Measurements from ENCODE around the gene C2orf66. TPM values are rescaled to one million over a fixed set of nuclear protein-coding genes. Genes with fewer than 3 reads are reported as not detected.

C2orf66 gene
- total RNA-seq, result not detected
- long read RNA-seq, donor 1, result 0 reads
- long read RNA-seq, donor 2, result 0 reads

DNA sequence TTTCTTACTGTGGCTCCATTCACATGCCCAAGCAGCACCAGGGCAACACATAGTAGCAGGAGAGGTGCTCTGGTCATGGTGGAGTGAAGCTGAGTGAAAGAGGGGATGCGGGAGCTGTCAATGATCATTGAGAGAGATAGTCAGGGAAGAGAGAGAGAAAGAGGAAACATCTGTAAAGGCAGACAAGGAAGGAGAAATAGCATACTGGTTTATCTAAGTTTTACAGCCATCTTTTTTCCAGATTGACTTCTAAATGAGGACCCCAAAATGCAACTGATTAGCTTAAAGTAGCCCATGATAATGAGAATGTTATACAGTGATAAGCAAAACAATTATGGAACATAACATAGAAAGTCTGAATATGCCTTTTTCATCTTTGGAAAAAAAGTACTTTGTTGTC lies at the start of gene C2orf66:
Gene C2orf66, minus strand, starts transcription at position 96 of the 400 bp plus-strand sequence. Its CDS starts 19 bp downstream, at position 77.
- no peak for DNase-seq (ENCODE audit: low spot score)
- intact Hi-C loops (cut with DNase I), result no loop called here

DNA sequence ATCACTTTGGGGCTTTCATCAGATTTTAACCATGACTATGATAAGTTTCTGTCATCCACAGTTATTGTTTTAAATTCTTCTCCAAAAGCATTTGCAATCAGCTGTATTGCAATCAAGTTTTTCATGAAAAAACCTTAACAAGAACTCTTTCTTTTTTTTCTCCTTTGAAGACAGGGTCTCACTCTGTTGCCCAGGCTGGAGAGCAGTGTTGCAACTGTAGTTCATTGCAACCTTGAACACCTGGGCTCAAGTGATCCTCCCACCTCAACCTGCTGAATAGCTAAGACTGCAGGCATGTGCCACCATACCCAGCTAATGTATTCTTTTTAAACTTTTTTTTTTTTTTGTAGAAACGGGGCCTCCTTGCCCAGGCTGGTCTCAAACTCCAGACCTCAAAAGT lies 45.5 kb upstream of the C2orf66 start:
- no peak for DNase-seq (ENCODE audit: low spot score)
- intact Hi-C loops (cut with DNase I), result no loop called here

DNA sequence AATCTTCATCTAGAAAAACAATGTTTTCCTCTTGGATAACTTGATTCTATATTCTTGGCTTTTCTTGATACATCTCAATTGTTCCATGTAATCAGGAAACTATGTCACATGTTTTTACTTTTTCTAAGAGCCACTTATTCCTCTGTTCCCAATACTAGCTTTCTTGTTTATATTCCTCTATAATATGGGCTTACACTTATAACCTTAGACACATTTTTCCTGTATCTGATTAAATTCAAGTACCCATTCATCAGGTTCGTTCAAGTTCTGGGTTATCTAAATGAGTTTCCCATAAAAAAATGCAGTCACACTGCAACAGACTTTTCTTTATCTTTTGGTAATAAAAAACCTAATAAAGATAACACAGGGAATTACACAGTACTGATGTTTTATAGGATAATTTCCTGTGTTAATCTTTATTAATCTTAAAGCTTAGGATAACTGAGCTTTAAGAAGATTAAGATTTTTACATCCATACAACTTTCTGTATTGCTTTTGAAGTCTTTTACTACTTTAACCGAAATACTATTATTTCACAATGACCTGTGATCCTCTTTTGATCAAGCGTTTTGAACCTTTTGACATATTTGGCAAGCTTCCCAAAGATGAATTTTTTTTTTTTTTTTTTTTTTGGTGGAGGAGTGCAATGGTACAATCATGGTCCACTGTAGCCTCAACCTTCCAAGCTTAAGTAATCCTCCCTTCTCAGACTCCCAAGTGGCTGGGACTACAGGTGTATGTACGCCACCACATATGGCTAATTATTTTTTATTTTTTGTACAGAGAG lies 44.3 kb upstream of the C2orf66 start:
- intact Hi-C loops (cut with DNase I), result no loop called here
- no peak for DNase-seq (ENCODE audit: low spot score)

DNA sequence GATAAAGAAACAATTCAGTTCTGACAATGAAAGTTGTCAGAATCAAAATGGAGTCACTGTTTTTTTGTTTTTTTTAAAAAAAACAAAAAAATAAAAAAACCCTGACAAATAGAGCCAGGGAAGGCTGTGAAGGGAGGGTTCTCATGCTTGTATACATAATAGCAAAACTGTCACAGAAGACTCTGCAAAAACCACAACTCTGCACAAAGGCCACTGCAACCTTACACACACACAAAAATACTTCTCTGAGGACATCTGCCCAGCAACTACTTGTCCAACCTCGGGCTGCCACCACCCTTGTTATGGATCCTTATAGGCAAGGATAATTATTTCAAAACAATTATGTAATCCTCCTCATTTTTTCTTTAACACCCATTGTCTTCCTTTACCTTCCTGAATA lies 41.9 kb upstream of the C2orf66 start:
- intact Hi-C loops (cut with DNase I), result no loop called here
- DNase-seq (ENCODE audit: low spot score), result no peak

DNA sequence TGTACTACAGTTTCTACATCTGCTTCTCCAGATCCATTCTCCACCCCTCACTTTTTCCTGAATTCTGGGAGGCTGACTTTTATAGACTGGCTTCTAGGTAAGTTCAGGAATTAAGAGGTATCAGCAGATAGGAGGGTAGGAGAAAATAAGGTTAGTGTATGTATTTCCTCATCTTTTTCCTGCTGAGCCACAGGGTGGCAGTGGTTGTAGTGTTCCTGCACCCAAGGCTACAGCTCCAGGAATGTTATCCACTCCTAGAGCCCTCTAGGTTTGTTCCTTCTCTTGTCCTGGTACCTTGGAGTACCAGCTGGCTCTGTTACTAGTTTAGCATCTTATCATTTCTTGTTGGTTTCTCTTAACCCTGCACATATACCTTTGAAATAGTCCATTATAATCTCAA lies 40.7 kb upstream of the C2orf66 start:
- intact Hi-C loops (cut with DNase I), result no loop called here
- DNase-seq (ENCODE audit: low spot score), result no peak

DNA sequence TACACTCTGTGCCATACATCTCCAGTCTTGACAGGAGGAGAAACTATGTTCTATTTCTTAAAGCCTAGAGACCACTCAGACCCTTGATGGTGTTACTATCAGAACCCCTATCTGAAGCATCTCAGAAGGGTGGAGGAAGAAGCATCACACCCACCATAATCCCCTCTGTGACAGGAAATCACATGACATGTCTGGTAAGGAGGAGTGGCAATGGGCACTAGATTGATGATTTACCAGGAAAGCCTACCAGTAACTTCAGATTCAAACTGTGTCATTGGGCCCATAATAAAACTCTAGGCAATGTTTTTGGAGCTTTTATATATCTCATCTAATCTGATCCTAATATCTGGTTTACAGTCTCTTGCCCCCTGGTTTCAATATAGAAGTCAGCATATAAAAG lies 37.1 kb upstream of the C2orf66 start:
- intact Hi-C loops (cut with DNase I), result no loop called here

DNA sequence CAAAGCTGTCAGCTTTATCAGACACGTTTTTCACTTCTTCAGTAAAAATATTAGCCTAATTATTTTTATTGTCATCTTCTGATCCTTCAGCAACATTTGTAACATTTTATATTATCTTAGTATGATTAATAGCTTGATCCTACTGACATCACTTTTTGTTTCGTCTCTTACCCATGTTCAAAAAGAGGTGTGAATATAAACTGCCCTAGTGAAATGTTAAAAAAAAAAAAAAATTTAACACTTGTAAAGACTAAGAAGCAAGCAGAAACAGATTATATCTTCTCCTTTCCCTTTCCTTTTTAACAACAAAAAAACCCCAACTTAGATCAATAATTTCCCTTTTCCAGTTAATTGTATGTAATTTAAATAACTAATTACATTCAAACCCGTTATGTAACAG lies 36.2 kb upstream of the C2orf66 start:
- intact Hi-C loops (cut with DNase I), result no loop called here
- no peak for DNase-seq (ENCODE audit: low spot score)

More for the DNA sequence above, 37.1 kb upstream of the C2orf66 start:
- DNase-seq (ENCODE audit: low spot score), result no peak

DNA sequence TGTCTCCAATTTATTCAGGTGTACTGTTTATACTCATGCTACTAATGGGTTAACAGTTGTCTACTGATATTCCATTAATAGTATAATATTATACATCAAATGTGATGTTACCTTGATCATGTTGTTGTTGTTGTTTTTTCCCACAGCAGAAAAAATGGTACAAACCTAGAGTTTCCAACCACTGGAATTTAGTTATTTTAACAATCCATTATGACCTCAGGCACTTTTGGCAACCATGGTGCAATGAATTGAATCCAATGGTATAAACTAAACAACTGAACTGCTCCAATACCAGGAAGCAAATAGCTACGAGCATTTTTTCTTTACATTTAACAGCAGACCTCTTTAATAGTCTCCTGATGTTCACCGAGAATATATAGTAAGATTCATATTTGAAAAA lies 31.0 kb upstream of the C2orf66 start:
- intact Hi-C loops (cut with DNase I), result no loop called here

DNA sequence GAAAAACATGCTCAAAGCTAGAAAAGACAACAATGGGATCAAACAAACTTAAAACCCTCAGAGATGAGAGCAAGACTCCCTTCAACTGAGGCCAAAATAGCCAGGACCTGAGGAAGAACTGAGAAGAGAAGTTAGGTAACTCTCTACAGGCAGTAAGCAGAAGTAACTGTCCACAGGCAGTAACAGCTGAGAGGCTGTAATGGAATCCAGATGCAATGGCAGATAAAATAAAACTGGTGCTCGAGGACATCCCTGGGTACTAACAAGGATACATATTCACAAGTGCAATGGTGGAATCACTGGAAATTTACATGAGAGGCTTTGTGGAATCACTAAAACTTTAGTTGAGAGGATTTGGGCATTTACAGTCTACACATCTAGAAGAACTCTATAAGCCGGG lies 30.4 kb upstream of the C2orf66 start:
- no peak for DNase-seq (ENCODE audit: low spot score)
- intact Hi-C loops (cut with DNase I), result no loop called here

More for the DNA sequence above, 31.0 kb upstream of the C2orf66 start:
- DNase-seq (ENCODE audit: low spot score), result no peak

DNA sequence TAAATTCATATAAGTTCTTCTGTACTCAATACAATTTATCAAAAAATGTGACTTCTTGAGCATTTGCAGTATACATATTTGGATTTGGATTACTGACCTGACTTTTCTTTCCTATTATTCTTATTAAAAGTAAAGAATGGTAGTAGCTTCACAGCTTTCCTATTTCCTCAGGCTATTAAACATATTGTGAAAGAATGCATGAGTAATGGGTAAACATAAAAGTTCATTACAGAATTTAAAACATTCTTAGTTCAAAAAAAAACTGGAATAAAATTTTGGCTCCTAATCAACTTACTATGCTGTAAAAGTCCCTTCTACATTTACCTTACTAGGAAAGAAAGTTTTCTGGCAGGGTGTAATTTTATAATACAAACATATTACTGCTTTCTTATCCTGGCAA lies 27.3 kb upstream of the C2orf66 start:
- intact Hi-C loops (cut with DNase I), result no loop called here
- DNase-seq (ENCODE audit: low spot score), result no peak

DNA sequence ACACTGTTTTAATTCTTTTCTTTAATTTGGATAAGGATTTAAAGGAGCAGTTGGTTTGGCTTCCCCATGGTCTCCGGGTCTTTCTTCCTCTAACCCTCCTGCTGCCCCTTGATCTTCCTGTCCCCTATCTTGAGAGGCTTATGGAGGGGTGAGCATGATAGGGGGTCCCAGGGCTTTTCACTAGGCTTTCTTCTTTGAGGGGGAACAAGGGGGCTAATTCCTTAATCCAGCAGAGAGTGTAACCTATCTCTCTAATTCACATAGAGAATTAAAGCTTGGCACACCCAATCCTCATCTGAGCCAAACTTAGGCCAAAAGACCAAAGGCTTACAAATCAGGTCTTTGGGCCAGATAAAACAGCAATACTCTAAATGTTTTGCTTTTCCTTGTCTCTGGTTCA lies 21.5 kb upstream of the C2orf66 start:
- no peak for DNase-seq (ENCODE audit: low spot score)

DNA sequence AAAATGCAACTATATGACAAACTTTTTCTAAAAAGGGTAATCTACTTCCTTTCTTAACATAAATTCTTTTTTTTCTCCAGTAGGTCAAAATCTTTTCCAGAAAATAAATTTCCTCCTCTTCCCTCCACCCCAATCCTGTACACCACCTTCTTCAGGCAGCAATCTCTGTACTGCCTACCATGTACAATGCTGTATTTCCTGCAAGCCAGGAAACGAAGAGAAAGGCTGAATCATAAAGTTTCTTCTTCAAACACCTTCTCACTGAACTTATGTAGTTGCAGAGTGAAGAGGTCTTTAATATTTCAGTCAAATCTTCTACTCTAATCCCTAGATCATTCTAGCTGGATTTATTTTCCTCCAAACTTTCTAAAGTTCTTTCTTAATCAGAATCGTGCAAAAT lies 18.2 kb upstream of the C2orf66 start:
- DNase-seq (ENCODE audit: low spot score), result no peak
- intact Hi-C loops (cut with DNase I), result no loop called here

More for the DNA sequence above, 21.5 kb upstream of the C2orf66 start:
- intact Hi-C loops (cut with DNase I), result no loop called here

DNA sequence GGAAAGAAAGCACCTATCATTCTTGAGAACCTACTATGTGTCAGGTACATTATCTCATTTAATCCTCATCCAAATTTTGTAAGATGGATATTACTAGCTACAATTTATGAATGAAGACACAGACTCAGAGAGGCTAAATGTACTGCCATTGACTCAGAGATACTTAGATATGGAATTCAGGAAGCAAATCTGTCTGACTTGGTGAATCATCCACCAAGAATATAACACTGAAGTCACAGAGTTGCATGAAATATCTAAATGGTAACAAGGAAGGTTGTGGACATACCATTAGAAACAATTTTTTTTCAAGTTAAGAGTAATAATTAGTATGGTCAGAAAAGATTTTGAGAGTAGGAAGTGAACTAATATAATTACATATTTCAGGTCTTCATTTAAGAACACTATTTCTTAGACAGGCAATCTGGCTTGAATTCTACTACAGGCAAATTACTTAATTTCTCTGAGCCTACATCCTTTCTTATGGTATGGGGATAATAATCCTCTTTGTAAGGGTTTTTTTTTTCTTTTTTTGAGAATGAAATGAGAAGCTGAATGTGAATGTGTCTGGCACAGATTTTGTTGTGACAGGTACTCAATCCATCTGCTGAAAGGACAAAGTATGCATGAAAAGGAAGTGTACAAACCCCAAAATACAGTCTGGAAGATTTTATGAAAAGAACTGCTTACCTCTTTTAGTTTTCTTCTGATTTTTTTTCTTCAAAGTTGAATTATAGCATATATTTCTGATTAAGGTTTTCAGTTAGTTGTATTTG lies 14.8 kb upstream of the C2orf66 start:
- no peak for DNase-seq (ENCODE audit: low spot score)

DNA sequence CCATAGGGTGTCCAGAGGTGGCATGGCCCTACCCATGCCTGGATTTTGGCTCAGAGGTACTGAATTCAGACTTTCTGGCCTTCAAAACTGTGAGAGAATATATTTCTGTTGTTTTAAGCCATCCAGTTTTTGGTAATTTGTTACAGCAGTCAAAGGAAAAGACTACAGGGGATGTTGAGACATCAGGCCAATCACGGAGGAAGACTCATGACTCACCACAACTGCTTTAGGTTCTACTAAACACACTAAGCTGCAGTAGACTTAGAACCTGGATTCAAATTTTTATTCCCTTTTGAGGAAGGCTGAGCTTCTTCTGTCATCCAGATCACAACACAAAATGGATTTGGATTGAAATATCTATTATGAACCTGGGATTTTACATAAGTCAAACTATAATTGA lies 12.0 kb upstream of the C2orf66 start:
- intact Hi-C loops (cut with DNase I), result no loop called here
- DNase-seq (ENCODE audit: low spot score), result no peak

More for the DNA sequence above, 14.8 kb upstream of the C2orf66 start:
- intact Hi-C loops (cut with DNase I), result no loop called here

DNA sequence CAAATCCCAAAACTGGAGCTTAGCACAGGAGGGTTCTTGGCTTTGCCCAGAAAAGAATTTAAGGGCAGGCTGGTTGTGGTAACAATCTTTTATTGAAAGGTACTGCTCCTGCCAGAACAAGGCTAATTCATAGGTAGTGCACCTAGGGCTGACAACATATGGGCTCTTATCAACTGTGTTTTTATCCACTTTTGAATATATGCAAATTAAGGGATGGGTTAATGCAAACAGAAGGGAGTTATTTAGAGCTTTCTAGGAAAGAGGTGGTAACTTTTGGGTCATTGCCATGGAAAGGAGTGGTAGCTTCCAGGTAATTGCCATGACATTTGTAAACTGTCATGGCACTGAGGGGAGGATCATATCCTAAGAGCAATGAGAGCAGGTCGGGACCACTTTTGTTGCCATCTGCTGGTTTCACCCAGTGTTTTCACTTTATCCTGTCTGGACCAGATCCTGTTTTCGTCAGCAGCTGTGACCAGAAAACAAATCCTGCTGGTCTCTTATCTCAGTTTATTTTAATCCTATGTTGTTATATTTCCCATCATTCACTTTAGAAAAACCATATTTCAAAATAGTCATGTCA lies 981 bp downstream of the C2orf66 start:
- intact Hi-C loops (cut with DNase I), result no loop called here
- DNase-seq (ENCODE audit: low spot score), result no peak

DNA sequence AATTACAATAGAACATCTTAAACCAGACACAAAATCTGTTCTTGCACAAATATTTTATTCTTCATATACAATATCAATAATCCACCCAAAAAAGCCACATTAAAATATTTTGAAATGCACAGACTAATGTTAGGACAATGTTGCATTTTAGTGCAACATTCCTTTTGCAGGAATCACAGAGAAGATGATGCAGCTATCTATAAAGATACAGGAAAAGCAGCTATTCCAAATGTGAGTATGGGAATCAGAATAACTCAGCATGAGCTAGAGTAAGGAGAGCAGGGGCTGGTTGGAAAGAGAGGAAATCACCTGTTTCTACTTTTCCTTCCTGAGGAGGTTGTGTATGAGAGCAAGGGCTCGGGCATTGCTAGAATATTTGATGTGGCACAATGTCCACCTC lies 4.8 kb downstream of the C2orf66 start:
- no peak for DNase-seq (ENCODE audit: low spot score)
- intact Hi-C loops (cut with DNase I), result no loop called here

DNA sequence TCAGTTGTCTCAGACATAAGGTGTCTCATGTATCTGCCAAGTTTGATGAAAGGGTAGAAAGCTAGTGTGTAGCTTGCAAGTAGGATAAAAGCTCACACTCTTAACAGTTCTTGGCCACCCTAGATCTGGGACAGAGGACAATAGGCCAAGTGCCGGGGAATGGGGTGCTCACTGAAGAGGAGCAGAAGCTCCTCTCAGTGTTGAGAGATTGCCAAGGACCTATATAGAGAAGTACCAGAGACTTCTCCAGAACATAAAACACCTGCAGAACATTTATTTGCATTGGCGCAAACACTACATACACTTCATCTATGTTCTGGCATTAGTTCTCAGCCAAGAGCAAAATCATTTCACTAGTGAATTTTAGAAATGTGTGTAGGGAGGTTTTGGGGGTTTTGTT lies 6.8 kb downstream of the C2orf66 start:
- DNase-seq (ENCODE audit: low spot score), result no peak
- intact Hi-C loops (cut with DNase I), result no loop called here

DNA sequence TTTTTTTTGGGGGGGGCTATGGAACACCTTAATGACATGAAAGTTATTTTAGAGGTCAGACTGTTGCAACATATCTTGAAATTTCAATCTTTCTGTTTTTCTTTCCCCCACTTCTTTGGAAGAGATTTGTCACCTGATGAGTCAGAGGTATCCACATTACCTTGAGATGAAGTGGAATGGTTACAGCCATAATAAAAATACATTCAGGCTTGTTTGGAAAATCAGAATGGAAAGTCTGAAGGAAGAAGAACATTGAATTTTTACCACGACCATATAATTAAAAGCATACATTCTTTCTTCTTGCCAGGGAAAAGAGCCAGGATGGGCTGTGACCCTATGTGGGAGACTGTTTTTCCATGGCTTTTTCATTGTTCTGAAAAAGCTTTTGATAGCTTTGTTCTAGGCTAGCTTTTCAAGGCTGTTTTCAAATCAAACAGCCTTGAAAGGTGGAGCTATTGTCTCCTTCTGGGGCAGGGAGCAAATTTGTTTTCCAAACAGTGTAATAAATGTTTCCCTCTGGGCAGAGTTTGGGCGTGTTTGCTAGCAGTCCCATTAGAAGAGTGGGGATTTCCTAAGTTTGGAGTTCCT lies 7.4 kb downstream of the C2orf66 start:
- intact Hi-C loops (cut with DNase I), result no loop called here
- DNase-seq (ENCODE audit: low spot score), result no peak

DNA sequence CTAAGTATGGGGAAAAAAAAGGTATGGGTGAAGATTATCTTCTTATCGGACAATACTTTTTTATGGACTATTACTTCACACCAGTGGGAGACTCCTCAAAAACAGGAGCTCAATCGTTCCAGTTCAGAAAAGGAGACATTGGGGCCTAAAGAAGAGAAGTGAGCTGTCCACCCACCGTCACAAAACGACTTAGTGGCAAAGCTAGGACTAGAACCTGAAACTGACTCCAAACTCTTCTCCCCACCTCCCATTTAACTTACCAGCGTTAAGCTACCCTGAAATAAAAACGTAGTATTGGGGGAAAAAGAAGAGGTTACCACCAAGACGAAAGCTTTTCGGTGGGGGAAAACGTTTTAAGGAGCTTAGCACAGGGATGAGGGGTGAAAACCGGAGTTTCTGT lies 10.2 kb downstream of the C2orf66 start:
- intact Hi-C loops (cut with DNase I), result loop anchor here in 1 of 2 donors (10.0 kb wide), 1 partner anchor 1126 kb away; no protein-coding TSS in a partner anchor
- DNase-seq (ENCODE audit: low spot score), result no peak

DNA sequence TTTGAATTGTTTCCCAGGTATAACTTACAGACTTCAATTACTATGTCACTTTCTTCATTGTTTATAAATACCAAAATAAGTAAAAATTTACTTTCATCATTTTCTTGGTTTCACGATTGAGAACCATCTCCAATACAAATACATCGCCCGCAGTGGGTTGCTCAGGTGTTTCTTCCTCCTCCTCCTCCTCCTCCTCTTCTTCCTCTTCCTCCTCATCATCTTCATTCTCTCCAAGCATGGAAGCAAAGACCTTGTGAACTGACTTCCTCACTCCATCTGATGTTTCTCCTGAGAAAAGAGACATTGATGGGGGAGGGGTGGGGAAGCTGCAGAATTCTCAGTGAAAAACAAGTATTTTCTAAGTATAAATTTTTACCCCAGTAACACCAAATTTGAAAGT lies 16.3 kb downstream of the C2orf66 start:
- intact Hi-C loops (cut with DNase I), result loop anchor here in 1 of 2 donors (10.0 kb wide), 1 partner anchor 1132 kb away; no protein-coding TSS in a partner anchor
- DNase-seq (ENCODE audit: low spot score), result no peak

All from posterior vena cava (tissue), 2 donors.